ENCODE data around the gene WWC2.

DNA sequence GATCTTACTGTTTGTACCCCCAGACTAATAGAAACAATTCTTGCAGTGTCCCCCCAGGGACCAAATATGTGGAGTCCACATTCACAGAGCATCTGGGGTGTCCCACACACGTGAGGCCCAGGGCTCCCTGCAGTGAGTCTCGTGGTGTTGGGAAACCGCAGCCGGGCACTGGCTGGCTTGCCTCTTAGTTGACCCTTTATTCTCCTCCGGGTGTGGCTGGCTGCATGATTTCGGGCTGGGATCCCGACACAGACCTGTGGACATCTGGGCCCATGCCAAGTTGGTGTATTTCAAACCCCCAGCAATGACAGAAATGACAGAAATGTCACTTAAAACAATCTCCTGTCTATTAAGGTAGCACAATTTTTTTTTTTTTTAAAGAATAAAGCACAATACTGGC, 238.8 kb downstream of the WWC2 start:
- no peak for TF ChIP-seq EP300 (IDR thresholded peaks at IDR 0.05)
- TF ChIP-seq, protein P1, sequence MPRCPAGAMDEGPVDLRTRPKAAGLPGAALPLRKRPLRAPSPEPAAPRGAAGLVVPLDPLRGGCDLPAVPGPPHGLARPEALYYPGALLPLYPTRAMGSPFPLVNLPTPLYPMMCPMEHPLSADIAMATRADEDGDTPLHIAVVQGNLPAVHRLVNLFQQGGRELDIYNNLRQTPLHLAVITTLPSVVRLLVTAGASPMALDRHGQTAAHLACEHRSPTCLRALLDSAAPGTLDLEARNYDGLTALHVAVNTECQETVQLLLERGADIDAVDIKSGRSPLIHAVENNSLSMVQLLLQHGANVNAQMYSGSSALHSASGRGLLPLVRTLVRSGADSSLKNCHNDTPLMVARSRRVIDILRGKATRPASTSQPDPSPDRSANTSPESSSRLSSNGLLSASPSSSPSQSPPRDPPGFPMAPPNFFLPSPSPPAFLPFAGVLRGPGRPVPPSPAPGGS (IDR thresholded peaks at IDR 0.05): no peak
- TF ChIP-seq, protein P2, sequence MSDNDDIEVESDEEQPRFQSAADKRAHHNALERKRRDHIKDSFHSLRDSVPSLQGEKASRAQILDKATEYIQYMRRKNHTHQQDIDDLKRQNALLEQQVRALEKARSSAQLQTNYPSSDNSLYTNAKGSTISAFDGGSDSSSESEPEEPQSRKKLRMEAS (IDR thresholded peaks at IDR 0.05): no peak
- no peak for TF ChIP-seq MAZ (IDR thresholded peaks at IDR 0.05; ENCODE audit: borderline replicate concordance, low read depth, low read length)
- TF ChIP-seq E2F6 (IDR thresholded peaks at IDR 0.05; ENCODE audit: borderline replicate concordance, low read depth): no peak
- no peak for TF ChIP-seq SREBF2 (IDR thresholded peaks at IDR 0.05)
- no peak for TF ChIP-seq CTCF (IDR thresholded peaks at IDR 0.05)
- TF ChIP-seq, protein P3, sequence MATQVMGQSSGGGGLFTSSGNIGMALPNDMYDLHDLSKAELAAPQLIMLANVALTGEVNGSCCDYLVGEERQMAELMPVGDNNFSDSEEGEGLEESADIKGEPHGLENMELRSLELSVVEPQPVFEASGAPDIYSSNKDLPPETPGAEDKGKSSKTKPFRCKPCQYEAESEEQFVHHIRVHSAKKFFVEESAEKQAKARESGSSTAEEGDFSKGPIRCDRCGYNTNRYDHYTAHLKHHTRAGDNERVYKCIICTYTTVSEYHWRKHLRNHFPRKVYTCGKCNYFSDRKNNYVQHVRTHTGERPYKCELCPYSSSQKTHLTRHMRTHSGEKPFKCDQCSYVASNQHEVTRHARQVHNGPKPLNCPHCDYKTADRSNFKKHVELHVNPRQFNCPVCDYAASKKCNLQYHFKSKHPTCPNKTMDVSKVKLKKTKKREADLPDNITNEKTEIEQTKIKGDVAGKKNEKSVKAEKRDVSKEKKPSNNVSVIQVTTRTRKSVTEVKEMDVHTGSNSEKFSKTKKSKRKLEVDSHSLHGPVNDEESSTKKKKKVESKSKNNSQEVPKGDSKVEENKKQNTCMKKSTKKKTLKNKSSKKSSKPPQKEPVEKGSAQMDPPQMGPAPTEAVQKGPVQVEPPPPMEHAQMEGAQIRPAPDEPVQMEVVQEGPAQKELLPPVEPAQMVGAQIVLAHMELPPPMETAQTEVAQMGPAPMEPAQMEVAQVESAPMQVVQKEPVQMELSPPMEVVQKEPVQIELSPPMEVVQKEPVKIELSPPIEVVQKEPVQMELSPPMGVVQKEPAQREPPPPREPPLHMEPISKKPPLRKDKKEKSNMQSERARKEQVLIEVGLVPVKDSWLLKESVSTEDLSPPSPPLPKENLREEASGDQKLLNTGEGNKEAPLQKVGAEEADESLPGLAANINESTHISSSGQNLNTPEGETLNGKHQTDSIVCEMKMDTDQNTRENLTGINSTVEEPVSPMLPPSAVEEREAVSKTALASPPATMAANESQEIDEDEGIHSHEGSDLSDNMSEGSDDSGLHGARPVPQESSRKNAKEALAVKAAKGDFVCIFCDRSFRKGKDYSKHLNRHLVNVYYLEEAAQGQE (IDR thresholded peaks at IDR 0.05): no peak
- no peak for TF ChIP-seq PBX3 (IDR thresholded peaks at IDR 0.05)
- TF ChIP-seq HOXA7 (CRISPR knock-in tag; IDR thresholded peaks at IDR 0.05): no peak
- no peak for TF ChIP-seq ESRRA (IDR thresholded peaks at IDR 0.05; ENCODE audit: borderline replicate concordance, low read length)
- TF ChIP-seq POLR2A (IDR thresholded peaks at IDR 0.05; ENCODE audit: low read length): no peak
- no peak for TF ChIP-seq SMC3 (IDR thresholded peaks at IDR 0.05)
- no peak for TF ChIP-seq CBX2 (IDR thresholded peaks at IDR 0.05; ENCODE audit: borderline replicate concordance, low read depth)

Data from A549 (cell line).